Ishikawa (cell line): ENCODE results near the gene IL2RA.

Source experiments
- CEBPB ChIP-seq: IDR thresholded peaks from 2 replicates; pipeline ENCODE4 v1.6.1; 2012
- CREB1 ChIP-seq: IDR thresholded peaks from 2 replicates; pipeline ENCODE4 v1.6.1; 2012; ENCODE audit warnings: low read depth
- EGR1 ChIP-seq: IDR thresholded peaks from 2 replicates; pipeline ENCODE4 v1.6.1; 2012
- EP300 ChIP-seq: IDR thresholded peaks from 2 replicates; pipeline ENCODE4 v1.6.1; 2012; ENCODE audit warnings: borderline replicate concordance
- FOXM1 ChIP-seq: IDR thresholded peaks from 2 replicates; pipeline ENCODE4 v1.6.1; 2012; ENCODE audit warnings: low read depth, borderline replicate concordance
- MAX ChIP-seq: IDR thresholded peaks from 2 replicates; pipeline ENCODE4 v1.6.1; 2012
- NFIC ChIP-seq: IDR thresholded peaks from 2 replicates; pipeline ENCODE4 v1.6.1; 2012
- RAD21 ChIP-seq: IDR thresholded peaks from 2 replicates; pipeline ENCODE4 v1.6.1; 2012; ENCODE audit warnings: low read depth
- REST ChIP-seq: IDR thresholded peaks from 2 replicates; pipeline ENCODE4 v1.6.1; 2012; ENCODE audit warnings: low read depth, mild to moderate bottlenecking
- TAF1 ChIP-seq: IDR thresholded peaks from 2 replicates; pipeline ENCODE4 v1.6.1; 2012; ENCODE audit warnings: low read depth, mild to moderate bottlenecking
- TCF12 ChIP-seq: IDR thresholded peaks from 2 replicates; pipeline ENCODE4 v1.6.1; 2012; ENCODE audit warnings: low read depth
- TEAD4 ChIP-seq: IDR thresholded peaks from 2 replicates; pipeline ENCODE4 v1.6.1; 2012
- USF1 ChIP-seq: IDR thresholded peaks from 2 replicates; pipeline ENCODE4 v1.6.1; 2012
- YY1 ChIP-seq: IDR thresholded peaks from 2 replicates; pipeline ENCODE4 v1.6.1; 2012; ENCODE audit warnings: low read depth
- ZBTB7A ChIP-seq: IDR thresholded peaks from 2 replicates; pipeline ENCODE4 v1.6.1; 2012; ENCODE audit warnings: low read depth

IL2RA gene

GRCh38 chr10:5981529-5981928 lies 80.6 kb downstream of the IL2RA start:
- no peak for TF ChIP-seq ZBTB7A
- no peak for TF ChIP-seq FOXM1
- no peak for TF ChIP-seq REST
- no peak for TF ChIP-seq RAD21
- TF ChIP-seq TCF12 = no peak
- no peak for TF ChIP-seq NFIC
- no peak for TF ChIP-seq EP300
- no peak for TF ChIP-seq CEBPB
- no peak for TF ChIP-seq EGR1
- no peak for TF ChIP-seq MAX
- TF ChIP-seq CREB1 = no peak
- TF ChIP-seq TEAD4 = no peak
- TF ChIP-seq USF1 = no peak
- TF ChIP-seq YY1 = no peak
- TF ChIP-seq TAF1 = no peak

GRCh38 chr10:5978230-5978489 lies 84.0 kb downstream of the IL2RA start:
- TF ChIP-seq RAD21 (no peak), TEAD4 (no peak), CEBPB (no peak), CREB1 (no peak), NFIC (no peak), TCF12 (no peak), FOXM1 (no peak), EP300 (no peak), TAF1 (no peak)

GRCh38 chr10:5977471-5978229 lies 84.5 kb downstream of the IL2RA start, which contains the start of gene IL15RA:
IL15RA (minus strand) TSS chr10:5977543; CDS start chr10:5977492, 51 bp downstream.
- TF ChIP-seq NFIC (no peak), ZBTB7A (peak; percentile 63), USF1 (no peak), MAX (peak; percentile 41), TCF12 (0 out of 2 replicates have a peak, but pooled peaks have one; percentile 11), TEAD4 (no peak), TAF1 (no peak)

GRCh38 chr10:5976512-5977470 lies 85.4 kb downstream of the IL2RA start:
- peak; percentile 46; the same call in 1 of the 2 replicates for TF ChIP-seq MAX
- no peak for TF ChIP-seq REST
- no peak for TF ChIP-seq NFIC
- TF ChIP-seq USF1 = 0 out of 2 replicates have a peak, but pooled peaks have one; percentile 21
- peak; percentile 54 for TF ChIP-seq EGR1
